MCF 10A (cell line): ENCODE data around the gene EEF1A2. TPM values are rescaled to one million over a fixed set of nuclear protein-coding genes. Genes with fewer than 3 reads are reported as not detected.

Experiments
- BruUV-seq: library from RNA; stranded (reverse); fragments of 400-500 nt; replicated peaks from 2 replicates; lab custom pipeline; 2021; lab: Mats Ljungman, UMichigan
- CTCF ChIA-PET: fragments of 300-600 bp; sonication (Branson Sonifier 250); formaldehyde crosslinking; extraction: SDS; loops from one replicate; lab custom pipeline; 2021; ENCODE audit warnings: antibody characterized with exemption, inconsistent platforms; lab: Yijun Ruan, JAX
- POLR2A ChIA-PET: fragments of 300-600, 350-650 bp; sonication (Branson Sonifier 250); formaldehyde crosslinking; extraction: SDS; loops from one replicate; lab custom pipeline; 2020; ENCODE audit warnings: antibody characterized with exemption, inconsistent platforms; lab: Yijun Ruan, JAX
- DNase-seq: peaks from one replicate; pipeline ENCODE4 v3.0.0-alpha.2; 2018; ENCODE audit not compliant: unreplicated experiment
- H3K27ac Mint-ChIP-seq: one replicate; pipeline ENCODE4 v1.8.0; 2022; ENCODE audit warnings: mild to moderate bottlenecking, low read depth, mixed read lengths; ENCODE audit not compliant: unreplicated experiment
- H3K27me3 Mint-ChIP-seq: one replicate; pipeline ENCODE4 v1.8.0; 2022; ENCODE audit warnings: mixed read lengths; ENCODE audit not compliant: insufficient read depth, unreplicated experiment
- H3K36me3 Mint-ChIP-seq: one replicate; pipeline ENCODE4 v1.8.0; 2022; ENCODE audit warnings: mild to moderate bottlenecking, moderate library complexity, mixed read lengths; ENCODE audit not compliant: insufficient read depth, unreplicated experiment
- H3K4me1 Mint-ChIP-seq: one replicate; pipeline ENCODE4 v1.8.0; 2022; ENCODE audit warnings: mixed read lengths; ENCODE audit not compliant: insufficient read depth, unreplicated experiment
- H3K4me3 Mint-ChIP-seq: one replicate; pipeline ENCODE4 v1.8.0; 2022; ENCODE audit warnings: mild to moderate bottlenecking, moderate library complexity, mixed read lengths; ENCODE audit not compliant: unreplicated experiment
- H3K9me3 Mint-ChIP-seq: one replicate; pipeline ENCODE4 v1.8.0; 2022; ENCODE audit warnings: mixed read lengths; ENCODE audit not compliant: unreplicated experiment
- CTCF ChIP-seq: fragments of 200-600 bp; IDR thresholded peaks from one replicate; pipeline ENCODE4 v1.8.0; 2022; ENCODE audit warnings: antibody characterized with exemption, mild to moderate bottlenecking; ENCODE audit not compliant: unreplicated experiment
- intact Hi-C: fragments of 100-400 bp; cut with micrococcal nuclease; formaldehyde crosslinking; loops from 2 replicates; pipeline ENCODE4 v1.14.1; 2022
- total RNA-seq: library from RNA; stranded (reverse); gene quantifications from 2 replicates; pipeline ENCODE4 v1.2.3, GENCODE V29; 2022

The EEF1A2 gene
- total RNA-seq, 1 experiment from 2014 or later: 3.3 TPM

GRCh38 chr20:63546256-63546955 lies 47.5 kb upstream of the EEF1A2 start:
- Mint-ChIP-seq H3K4me3 (no peak overlapping the region), H3K27me3 (no peaks in the 10 kb centered on the region), H3K27ac (no peak overlapping the region), H3K9me3 (no peaks in the 10 kb centered on the region), H3K36me3 (peaks cover 7% of the 10 kb centered on the region), H3K4me1 (peaks cover 21% of the 10 kb centered on the region)
- no TSS peak for BruUV-seq
- DNase-seq: no peak
- ChIA-PET POLR2A (interaction anchor here (1.4 to 1.5 kb wide), 2 partner anchors 161 to 273 kb away, joined by 3 to 4 read pairs; partner anchors contain the start of genes ARFGAP1, ARFRP1 and ZGPAT), CTCF (interaction anchor here (0.6 to 2.6 kb wide), 3 partner anchors 9 to 428 kb away, joined by 3 to 9 read pairs (median 5); no protein-coding TSS in a partner anchor)
- TF ChIP-seq CTCF: no peak
- intact Hi-C loops: no loop called here

GRCh38 chr20:63545814-63546213 lies 46.9 kb upstream of the EEF1A2 start:
- DNase-seq: no peak
- Mint-ChIP-seq H3K9me3 (no peaks in the 10 kb centered on the region), H3K27ac (no peak overlapping the region), H3K27me3 (no peaks in the 10 kb centered on the region), H3K4me1 (peaks cover 21% of the 10 kb centered on the region), H3K4me3 (no peak overlapping the region), H3K36me3 (peaks cover 7% of the 10 kb centered on the region)
- intact Hi-C loops: no loop called here
- no peak for TF ChIP-seq CTCF
- ChIA-PET POLR2A (interaction anchor here (0.7 to 2.7 kb wide), 6 partner anchors 10 to 273 kb away, joined by 3 to 12 read pairs (median 4); partner anchors contain the start of genes ARFGAP1, ARFRP1, PPDPF and ZGPAT), CTCF (interaction anchor here (0.9 to 2.6 kb wide), 2 partner anchors 36 to 429 kb away, joined by 3 to 9 read pairs; no protein-coding TSS in a partner anchor)
- no TSS peak for BruUV-seq

- ChIA-PET CTCF (interaction anchor here (0.6 to 2.6 kb wide), 5 partner anchors 23 to 576 kb away, joined by 3 to 9 read pairs (median 4); no protein-coding TSS in a partner anchor), POLR2A (interaction anchor here (0.7 to 2.7 kb wide), 10 partner anchors 9 to 320 kb away, joined by 3 to 12 read pairs (median 4); partner anchors contain the start of genes ARFGAP1, ARFRP1, FNDC11 and PPDPF)
- peaks cover 21% of the 10 kb centered on the region for H3K4me1 Mint-ChIP-seq
- BruUV-seq: no TSS peak
- H3K9me3 Mint-ChIP-seq: no peaks in the 10 kb centered on the region
- intact Hi-C loops: no loop called here
- no peak for TF ChIP-seq CTCF
- H3K36me3 Mint-ChIP-seq: peaks cover 7% of the 10 kb centered on the region
- no peaks in the 10 kb centered on the region for H3K27me3 Mint-ChIP-seq
- no peak overlapping the region for H3K4me3 Mint-ChIP-seq
- peak; percentile 82 for DNase-seq
- H3K27ac Mint-ChIP-seq: no peak overlapping the region
Observed at GRCh38 chr20:63544958-63545516, 46.2 kb upstream of the EEF1A2 start.
